Measurements from ENCODE around the gene C2CD2. TPM values are rescaled to one million over a fixed set of nuclear protein-coding genes. Genes with fewer than 3 reads are reported as not detected.

The C2CD2 gene
- total RNA-seq, 1 experiment from 2014 or later, result 13.6 TPM

DNA sequence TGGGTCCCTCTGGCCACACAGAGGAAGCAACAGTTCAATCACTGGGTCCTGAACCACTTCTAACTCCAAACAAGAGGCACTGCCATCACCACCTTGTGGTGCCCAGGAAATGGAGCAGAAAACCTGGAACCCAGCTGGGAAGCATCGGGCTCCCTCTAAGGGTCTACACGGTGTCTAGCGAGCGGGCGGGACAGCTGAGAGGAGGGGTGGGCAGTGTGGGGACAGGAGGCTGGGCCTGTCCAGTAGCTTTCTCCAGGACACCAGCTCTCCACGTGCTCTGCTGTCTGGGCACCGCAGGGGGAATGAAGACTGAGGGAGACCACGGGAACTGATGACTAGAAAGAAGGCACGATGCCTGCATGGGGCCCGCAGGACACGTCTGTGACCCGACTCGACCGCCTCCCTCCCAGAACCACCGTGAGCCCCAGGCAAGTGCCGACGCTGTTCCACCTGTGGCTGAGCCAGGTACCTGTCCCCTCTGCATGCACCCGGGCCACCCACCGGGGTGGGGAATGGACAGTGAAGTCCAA is 69.3 kb downstream of the C2CD2 start:
- Mint-ChIP-seq H3K27me3 (ENCODE audit: unreplicated experiment) (no peaks in the 10 kb centered on the region), H3K9me3 (ENCODE audit: low read depth, unreplicated experiment) (no peaks in the 10 kb centered on the region), H3K27ac (ENCODE audit: unreplicated experiment) (no peak overlapping the region), H3K36me3 (ENCODE audit: insufficient read depth, unreplicated experiment) (no peaks in the 10 kb centered on the region), H3K4me1 (ENCODE audit: low read depth, unreplicated experiment) (no peaks in the 10 kb centered on the region), H3K4me3 (ENCODE audit: low read depth, unreplicated experiment) (no peak overlapping the region)
- DNase-seq, result no peak
- TF ChIP-seq CTCF (IDR thresholded peaks at IDR 0.05; ENCODE audit: unreplicated experiment), result no peak
- CTCF ChIA-PET, result interaction anchor here (0.6 kb wide), 1 partner anchor 246 kb away, joined by 3 read pairs; no protein-coding TSS in a partner anchor
- intact Hi-C loops (cut with micrococcal nuclease; ENCODE audit: unreplicated experiment), result no loop called here
- no TSS peak for BruUV-seq (replicated peaks)

DNA sequence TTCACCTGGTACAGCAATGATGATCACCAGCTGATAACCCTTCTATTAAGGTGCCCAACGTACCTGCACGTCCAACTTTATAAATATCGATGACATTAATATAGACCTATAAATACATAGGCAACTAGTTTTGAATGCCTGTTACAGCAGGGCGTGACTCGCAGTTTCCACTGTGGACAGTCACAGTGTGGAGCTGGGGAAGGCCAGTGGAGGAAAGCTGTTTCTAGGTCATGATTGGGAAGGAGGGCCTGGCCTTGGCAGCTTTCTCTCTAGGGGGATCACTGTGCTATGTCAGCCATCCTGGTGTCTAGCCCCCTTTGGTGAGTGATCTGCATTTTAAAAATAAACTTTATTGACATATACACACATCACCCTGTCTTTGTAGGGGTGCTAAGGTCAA is 70.2 kb downstream of the C2CD2 start:
- H3K9me3 Mint-ChIP-seq (ENCODE audit: low read depth, unreplicated experiment), result no peaks in the 10 kb centered on the region
- H3K4me1 Mint-ChIP-seq (ENCODE audit: low read depth, unreplicated experiment), result no peaks in the 10 kb centered on the region
- BruUV-seq (replicated peaks), result no TSS peak
- CTCF ChIA-PET, result no interaction called here
- no peak for TF ChIP-seq CTCF (IDR thresholded peaks at IDR 0.05; ENCODE audit: unreplicated experiment)
- DNase-seq, result no peak
- H3K27me3 Mint-ChIP-seq (ENCODE audit: unreplicated experiment), result no peaks in the 10 kb centered on the region
- no peak overlapping the region for H3K4me3 Mint-ChIP-seq (ENCODE audit: low read depth, unreplicated experiment)
- intact Hi-C loops (cut with micrococcal nuclease; ENCODE audit: unreplicated experiment), result no loop called here
- peaks cover under 1% of the 10 kb centered on the region for H3K36me3 Mint-ChIP-seq (ENCODE audit: insufficient read depth, unreplicated experiment)
- no peak overlapping the region for H3K27ac Mint-ChIP-seq (ENCODE audit: unreplicated experiment)

GRCh38 chr21:41881051-41881450 is 72.8 kb downstream of the C2CD2 start:
- Mint-ChIP-seq H3K4me3 (ENCODE audit: low read depth, unreplicated experiment) (no peak overlapping the region), H3K27me3 (ENCODE audit: unreplicated experiment) (no peaks in the 10 kb centered on the region), H3K36me3 (ENCODE audit: insufficient read depth, unreplicated experiment) (peaks cover 9% of the 10 kb centered on the region), H3K9me3 (ENCODE audit: low read depth, unreplicated experiment) (no peaks in the 10 kb centered on the region), H3K27ac (ENCODE audit: unreplicated experiment) (no peak overlapping the region), H3K4me1 (ENCODE audit: low read depth, unreplicated experiment) (no peaks in the 10 kb centered on the region)
- no peak for DNase-seq
- CTCF ChIA-PET, result no interaction called here
- intact Hi-C loops (cut with micrococcal nuclease; ENCODE audit: unreplicated experiment), result no loop called here
- no TSS peak for BruUV-seq (replicated peaks)
- no peak for TF ChIP-seq CTCF (IDR thresholded peaks at IDR 0.05; ENCODE audit: unreplicated experiment)

GRCh38 chr21:41880153-41880552 is 73.7 kb downstream of the C2CD2 start:
- CTCF ChIA-PET, result interaction anchor here (1.0 kb wide), 1 partner anchor 238 kb away, joined by 5 read pairs; no protein-coding TSS in a partner anchor
- intact Hi-C loops (cut with micrococcal nuclease; ENCODE audit: unreplicated experiment), result no loop called here
- H3K27ac Mint-ChIP-seq (ENCODE audit: unreplicated experiment), result no peak overlapping the region
- no peak for DNase-seq
- peak overlapping the region; percentile 72 for H3K4me3 Mint-ChIP-seq (ENCODE audit: low read depth, unreplicated experiment)
- H3K4me1 Mint-ChIP-seq (ENCODE audit: low read depth, unreplicated experiment), result no peaks in the 10 kb centered on the region
- no peaks in the 10 kb centered on the region for H3K27me3 Mint-ChIP-seq (ENCODE audit: unreplicated experiment)
- TF ChIP-seq CTCF (IDR thresholded peaks at IDR 0.05; ENCODE audit: unreplicated experiment), result no peak
- H3K36me3 Mint-ChIP-seq (ENCODE audit: insufficient read depth, unreplicated experiment), result peaks cover 9% of the 10 kb centered on the region
- BruUV-seq (replicated peaks), result no TSS peak
- H3K9me3 Mint-ChIP-seq (ENCODE audit: low read depth, unreplicated experiment), result no peaks in the 10 kb centered on the region

Data from Calu3 (cell line).